ENCODE results near the gene MEGF11.

MEGF11 gene

GRCh38 chr15:66078929-66079275, 174.6 kb downstream of the MEGF11 start:
- DNase-seq: no peak

- DNase-seq: no peak
These were observed 175.2 kb downstream of the MEGF11 start for GRCh38 chr15:66078196-66078928.

GRCh38 chr15:66077320-66077663, 176.3 kb downstream of the MEGF11 start:
- DNase-seq: no peak

GRCh38 chr15:66076591-66077319, 176.8 kb downstream of the MEGF11 start:
- no peak for DNase-seq

- DNase-seq: no peak
These were observed 177.6 kb downstream of the MEGF11 start for GRCh38 chr15:66075947-66076346.

GRCh38 chr15:66072616-66073361, 180.8 kb downstream of the MEGF11 start:
- DNase-seq: no peak

- DNase-seq: no peak
These were observed 181.6 kb downstream of the MEGF11 start for GRCh38 chr15:66071921-66072295.

- no peak for DNase-seq
These were observed 182.2 kb downstream of the MEGF11 start for GRCh38 chr15:66071160-66071920.

- DNase-seq: no peak
These were observed 183.2 kb downstream of the MEGF11 start for GRCh38 chr15:66070220-66070934.

- DNase-seq: no peak
These were observed 183.8 kb downstream of the MEGF11 start for GRCh38 chr15:66069751-66070150.

- no peak for DNase-seq
These were observed 184.7 kb downstream of the MEGF11 start for GRCh38 chr15:66068801-66069200.

GRCh38 chr15:66067687-66068086, 185.9 kb downstream of the MEGF11 start:
- no peak for DNase-seq

GRCh38 chr15:66066481-66066880, 187.1 kb downstream of the MEGF11 start:
- DNase-seq: no peak

- DNase-seq: no peak
These were observed 187.5 kb downstream of the MEGF11 start for GRCh38 chr15:66066005-66066404.

GRCh38 chr15:66065325-66065724, 188.2 kb downstream of the MEGF11 start:
- no peak for DNase-seq

GRCh38 chr15:66063147-66063546, 190.4 kb downstream of the MEGF11 start:
- DNase-seq: no peak

GRCh38 chr15:66057089-66057488, 196.5 kb downstream of the MEGF11 start:
- DNase-seq: no peak

- DNase-seq: no peak
These were observed 199.6 kb downstream of the MEGF11 start for GRCh38 chr15:66053991-66054390.

GRCh38 chr15:66051833-66052232, 201.7 kb downstream of the MEGF11 start:
- DNase-seq: no peak

GRCh38 chr15:66050264-66050663, 203.3 kb downstream of the MEGF11 start:
- no peak for DNase-seq

GRCh38 chr15:66049353-66049752, 204.2 kb downstream of the MEGF11 start:
- DNase-seq: no peak

- DNase-seq: no peak
These were observed 206.1 kb downstream of the MEGF11 start for GRCh38 chr15:66047321-66048024.
